ENCODE data around the gene NBAS.

The NBAS gene

GRCh38 chr2:15302154-15302553 lies 259.0 kb downstream of the NBAS start:
- intact Hi-C loops (cut with DNase I), result no loop called here

GRCh38 chr2:15300624-15301573 lies 260.2 kb downstream of the NBAS start:
- intact Hi-C loops (cut with DNase I), result no loop called here
- peak in 20 of 42 donors; percentile 11 to 68 (median 30) for DNase-seq

More at GRCh38 chr2:15302154-15302553, 259.0 kb downstream of the NBAS start:
- DNase-seq, result peak in 5 of 42 donors; percentile 22 to 30 (median 26)

GRCh38 chr2:15299904-15300520 lies 261.1 kb downstream of the NBAS start:
- intact Hi-C loops (cut with DNase I), result no loop called here
- no peak for DNase-seq

GRCh38 chr2:15298770-15299169 lies 262.4 kb downstream of the NBAS start:
- no peak for DNase-seq
- intact Hi-C loops (cut with DNase I), result no loop called here

GRCh38 chr2:15293262-15293937 lies 267.7 kb downstream of the NBAS start:
- no peak for DNase-seq
- intact Hi-C loops (cut with DNase I), result no loop called here

GRCh38 chr2:15287447-15288184 lies 273.5 kb downstream of the NBAS start:
- intact Hi-C loops (cut with DNase I), result no loop called here
- DNase-seq, result no peak

- intact Hi-C loops (cut with DNase I), result no loop called here
- no peak for DNase-seq
Measured at GRCh38 chr2:15284614-15285013, 276.5 kb downstream of the NBAS start.

GRCh38 chr2:15281681-15282080 lies 279.5 kb downstream of the NBAS start:
- DNase-seq, result no peak
- intact Hi-C loops (cut with DNase I), result no loop called here

GRCh38 chr2:15279201-15279876 lies 281.8 kb downstream of the NBAS start:
- peak in 1 of 42 donors; percentile 21 for DNase-seq
- intact Hi-C loops (cut with DNase I), result no loop called here

GRCh38 chr2:15278296-15278695 lies 282.8 kb downstream of the NBAS start:
- intact Hi-C loops (cut with DNase I), result no loop called here
- DNase-seq, result no peak

GRCh38 chr2:15275346-15275745 lies 285.8 kb downstream of the NBAS start:
- intact Hi-C loops (cut with DNase I), result no loop called here
- DNase-seq, result no peak

GRCh38 chr2:15273452-15273851 lies 287.7 kb downstream of the NBAS start:
- intact Hi-C loops (cut with DNase I), result no loop called here
- no peak for DNase-seq

- intact Hi-C loops (cut with DNase I), result no loop called here
- DNase-seq, result no peak
Measured at GRCh38 chr2:15272942-15273341, 288.2 kb downstream of the NBAS start.

- intact Hi-C loops (cut with DNase I), result no loop called here
- DNase-seq, result no peak
Measured at GRCh38 chr2:15271941-15272542, 289.1 kb downstream of the NBAS start.

GRCh38 chr2:15271276-15271675 lies 289.9 kb downstream of the NBAS start:
- intact Hi-C loops (cut with DNase I), result no loop called here

GRCh38 chr2:15269043-15269442 lies 292.1 kb downstream of the NBAS start:
- DNase-seq, result no peak
- intact Hi-C loops (cut with DNase I), result no loop called here

More at GRCh38 chr2:15271276-15271675, 289.9 kb downstream of the NBAS start:
- DNase-seq, result no peak

- no peak for DNase-seq
- intact Hi-C loops (cut with DNase I), result no loop called here
Measured at GRCh38 chr2:15265889-15266288, 295.2 kb downstream of the NBAS start.

- DNase-seq, result no peak
- intact Hi-C loops (cut with DNase I), result no loop called here
Measured at GRCh38 chr2:15263976-15264685, 297.0 kb downstream of the NBAS start.
